ENCODE results near the gene TNNI2.

GRCh38 chr11:1847926-1848639 is 9.3 kb downstream of the TNNI2 start:
- no peak for TF ChIP-seq CTCF (conservative IDR thresholded peaks at IDR 0.05 in 1 of 2, IDR thresholded peaks at IDR 0.05 in 1 of 2; ENCODE audit: low read depth in 1 of 2, low read length in 2 of 2)
- no peak for TF ChIP-seq EZH2 (IDR thresholded peaks at IDR 0.05; ENCODE audit: low read length, missing control alignments)
